HG03439 (cell line): ENCODE data around the gene PRB3.

Experiments
- ATAC-seq: cut with Tn5 transposase; IDR thresholded peaks from one replicate; pipeline ENCODE4 v1.9.1; 2021; ENCODE audit warnings: mild to moderate bottlenecking, moderate library complexity; ENCODE audit not compliant: unreplicated experiment

The PRB3 gene

DNA sequence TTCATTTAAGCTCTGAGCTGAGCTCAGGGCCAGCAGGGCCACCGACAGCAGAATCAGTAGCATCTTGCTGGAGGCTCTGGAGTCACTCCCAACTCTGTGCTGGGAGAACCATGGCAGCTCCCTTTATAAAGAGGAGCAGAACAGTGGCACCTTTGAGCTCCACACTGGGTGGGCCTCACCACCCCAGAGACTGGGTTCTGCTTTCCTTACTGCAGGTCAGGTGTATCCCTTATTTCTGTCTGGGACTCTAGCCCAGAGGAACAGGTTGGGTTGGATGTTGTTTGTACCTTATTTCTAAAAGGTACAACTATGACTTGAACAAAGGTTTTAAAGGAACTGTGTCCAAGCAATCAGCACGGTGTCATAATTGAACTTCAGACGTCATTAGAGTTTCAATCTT, at the start of gene PRB3:
TSS of gene PRB3 (minus strand) at position 101 of the 400 bp plus-strand sequence. CDS start at position 63, 38 bp downstream.
- no peak for ATAC-seq

DNA sequence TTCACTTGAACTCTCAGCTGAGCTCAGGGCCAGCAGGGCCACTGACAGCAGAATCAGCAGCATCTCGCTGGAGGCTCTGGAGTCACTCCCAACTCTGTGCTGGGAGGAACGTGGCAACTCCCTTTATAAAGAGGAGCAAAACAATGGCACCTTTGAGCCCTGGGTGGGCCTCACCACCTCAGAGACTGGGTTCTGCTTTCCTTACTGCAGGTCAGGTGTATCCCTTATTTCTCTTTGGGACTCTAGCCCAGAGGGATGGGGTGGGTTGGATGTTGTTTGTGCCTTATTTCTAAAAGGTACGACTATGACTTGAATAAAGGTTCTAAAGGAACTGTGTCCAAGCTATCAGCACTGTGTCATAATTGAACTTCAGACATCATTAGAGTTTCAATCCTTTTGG, 40.8 kb upstream of the PRB3 start, which contains the start of gene PRB4:
TSS of gene PRB4 (minus strand) at position 101 of the 400 bp plus-strand sequence. CDS start at position 63, 38 bp downstream.
- ATAC-seq = no peak

DNA sequence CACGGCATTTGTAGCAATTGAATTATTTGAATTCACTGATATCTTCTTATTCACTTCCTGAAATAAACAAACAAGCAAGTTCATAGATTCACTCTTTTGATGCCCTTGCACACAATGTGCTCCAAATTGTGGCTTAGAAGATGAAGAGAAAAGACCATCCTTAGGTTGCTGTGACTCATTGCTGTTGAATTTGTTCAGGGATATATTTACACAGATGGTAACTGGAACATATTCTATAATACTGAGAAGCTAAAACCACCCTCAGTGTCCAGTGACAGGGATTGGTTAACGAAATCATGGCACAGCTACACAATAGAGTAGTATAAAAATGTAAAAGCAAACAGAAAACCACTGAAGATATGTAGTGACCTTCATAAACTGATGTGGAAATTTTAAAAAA, 37.6 kb upstream of the PRB3 start:
- no peak for ATAC-seq

DNA sequence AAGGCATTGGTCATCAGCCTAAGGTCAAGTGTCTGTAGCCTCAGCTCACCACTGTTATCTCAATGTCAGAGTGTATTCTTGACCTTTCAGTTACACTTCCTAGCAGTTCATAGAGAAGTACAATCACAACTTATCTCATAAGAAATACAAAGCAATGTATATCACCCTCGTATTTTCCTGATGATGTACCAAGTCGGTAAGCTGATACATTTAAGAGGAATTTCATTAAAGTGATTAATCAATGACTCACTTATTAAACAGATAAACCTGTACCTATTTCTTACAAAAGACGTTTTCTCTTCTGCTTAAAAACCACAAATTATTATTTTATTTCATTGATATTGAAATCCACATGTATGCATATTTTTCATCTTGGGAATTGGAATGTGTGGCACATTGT, 3.9 kb upstream of the PRB3 start:
- ATAC-seq = no peak

DNA sequence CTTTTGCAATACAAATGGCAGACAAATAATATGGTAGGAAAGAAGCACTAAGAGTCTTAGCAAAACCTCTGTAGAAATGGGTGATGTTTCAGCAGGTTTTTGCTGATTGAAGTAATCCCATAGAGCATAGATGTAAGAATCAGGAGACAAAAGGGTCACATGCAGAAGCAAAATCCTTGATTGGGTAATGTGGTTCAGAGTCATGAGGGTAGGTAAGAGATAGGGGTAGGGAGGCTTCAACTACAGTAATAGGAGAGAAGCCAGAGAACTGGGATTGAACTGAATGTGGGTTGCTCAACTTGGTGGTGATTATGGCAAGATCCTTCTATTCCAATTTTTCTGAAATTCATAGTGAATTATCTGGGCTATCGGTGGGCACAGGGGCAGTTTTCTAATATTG, 5.0 kb downstream of the PRB3 start:
- ATAC-seq = no peak

DNA sequence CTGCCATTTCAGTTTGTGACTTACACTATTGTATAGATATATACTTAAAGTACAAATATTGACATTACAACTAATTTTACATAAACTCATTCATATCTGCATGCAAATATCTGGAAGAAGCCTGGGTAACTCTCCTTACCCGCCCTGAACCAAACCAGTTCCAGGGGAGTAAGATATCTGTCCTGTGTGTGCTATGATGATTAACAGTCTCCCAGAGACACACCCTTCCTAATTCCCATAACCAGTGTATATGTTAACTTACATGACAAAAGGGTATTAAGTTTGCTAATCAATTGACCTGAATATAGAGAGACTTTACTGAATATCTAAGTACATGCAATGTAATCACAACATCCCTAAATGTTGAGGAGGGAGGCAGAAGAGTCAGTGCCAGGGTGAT, 23.0 kb downstream of the PRB3 start:
- no peak for ATAC-seq

DNA sequence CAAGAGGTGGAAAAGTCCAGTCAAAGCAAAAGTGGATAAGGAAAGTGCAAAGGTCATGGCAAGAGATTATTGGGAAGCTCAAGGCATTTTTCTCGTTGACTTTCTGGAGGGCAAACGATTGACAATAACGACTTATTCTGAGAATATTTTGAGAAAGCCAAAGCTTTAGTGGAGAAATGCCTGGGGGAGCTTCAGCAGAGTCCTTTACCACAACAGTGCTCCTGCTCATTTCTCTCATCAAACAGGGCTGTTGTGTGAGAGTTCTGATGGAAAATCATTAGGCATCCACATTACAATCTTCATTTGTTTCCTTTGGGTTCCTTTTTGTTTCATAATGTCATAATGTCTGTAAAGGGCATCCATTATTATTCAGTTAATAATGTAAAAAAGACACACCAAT, 26.9 kb downstream of the PRB3 start:
- no peak for ATAC-seq

DNA sequence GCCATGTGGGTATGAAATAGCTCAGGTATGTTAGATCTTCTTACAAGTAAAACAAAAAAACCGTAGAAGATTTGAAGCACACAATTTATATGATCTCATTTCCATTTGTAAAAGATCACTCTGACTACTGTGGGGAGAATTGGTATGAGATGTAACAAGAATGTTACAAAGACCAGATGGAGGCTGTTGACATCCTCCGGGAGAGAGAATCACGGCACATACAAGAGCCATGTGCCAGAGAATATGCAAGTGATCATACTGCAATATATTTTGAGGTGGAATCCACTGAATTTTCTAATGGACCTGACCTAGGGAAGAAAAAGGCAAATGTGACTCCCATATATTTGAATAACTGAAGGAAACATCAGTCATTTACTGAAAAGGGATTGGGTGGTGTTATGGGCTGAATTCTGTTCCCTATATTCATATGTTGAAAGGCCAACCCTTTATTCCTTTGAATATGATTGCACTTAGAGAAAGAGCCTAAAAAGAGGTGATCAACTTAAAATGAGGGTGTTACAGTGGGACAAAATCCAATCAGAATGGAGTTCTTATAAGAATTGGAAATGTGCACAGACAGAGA, 29.1 kb downstream of the PRB3 start:
- ATAC-seq = no peak

DNA sequence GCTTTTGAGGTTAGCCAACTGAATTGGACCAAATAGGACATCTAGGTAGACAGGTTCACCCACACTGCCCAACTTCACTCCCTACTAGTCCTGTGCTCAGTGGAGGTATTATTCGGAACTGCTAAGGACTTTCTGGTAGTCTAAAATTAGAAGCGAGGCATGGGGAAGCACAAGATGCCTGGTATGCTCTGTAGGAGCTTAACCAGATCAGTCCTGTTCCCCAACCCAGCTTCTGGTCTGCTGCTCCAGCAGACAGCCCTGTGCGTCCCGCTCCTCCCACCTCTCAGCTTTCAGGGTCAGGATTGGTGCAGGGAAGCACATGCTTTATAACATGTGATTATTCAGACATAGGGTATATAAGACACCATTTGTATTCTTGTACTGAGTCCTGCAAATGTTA, 31.2 kb downstream of the PRB3 start:
- no peak for ATAC-seq

DNA sequence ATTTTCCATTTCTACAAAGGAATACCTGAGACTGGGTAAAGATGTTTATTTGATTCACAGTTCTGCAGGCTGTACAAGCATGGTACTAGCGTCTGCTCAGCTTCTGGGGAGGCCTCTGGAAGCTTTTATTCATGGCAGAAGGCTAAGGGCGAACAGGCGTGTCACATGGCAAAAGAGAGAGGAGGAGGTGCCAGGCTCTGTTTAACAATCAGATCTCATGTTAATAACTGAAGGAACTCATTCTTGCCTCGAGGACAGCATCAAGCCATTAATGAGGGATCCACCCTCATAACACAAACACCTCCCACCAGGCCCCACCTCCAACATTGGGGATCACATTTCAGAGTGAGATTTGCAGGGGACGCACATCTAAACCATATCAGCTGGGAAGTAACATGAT, 36.0 kb downstream of the PRB3 start:
- ATAC-seq = no peak

DNA sequence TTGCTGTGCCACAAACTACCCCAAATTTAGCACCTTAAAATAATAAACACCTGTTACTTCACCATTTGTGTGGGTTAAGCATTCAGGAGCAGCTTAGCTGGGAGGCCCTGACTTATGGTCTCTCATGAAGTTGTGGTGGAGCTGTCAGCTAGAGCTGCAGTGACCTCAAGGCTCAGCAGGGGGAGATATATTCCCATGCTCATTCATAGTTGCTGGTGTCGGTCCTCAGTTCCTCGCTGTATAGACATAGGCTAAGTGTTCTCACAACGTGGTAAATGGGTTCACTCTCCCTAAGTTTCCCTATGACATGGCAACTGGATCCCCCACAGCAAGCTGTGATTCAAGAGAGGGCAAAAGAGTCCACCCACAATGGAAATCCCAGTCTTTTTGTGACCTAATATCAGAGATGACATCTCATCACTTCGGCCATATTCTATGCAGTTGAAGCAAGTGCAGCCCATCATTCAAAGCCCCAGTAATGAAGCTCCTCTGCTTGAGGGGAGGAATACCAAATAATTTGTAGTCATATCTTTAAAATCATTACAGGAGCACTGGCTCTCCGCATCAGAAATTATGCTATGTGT, 41.1 kb downstream of the PRB3 start:
- ATAC-seq = no peak

DNA sequence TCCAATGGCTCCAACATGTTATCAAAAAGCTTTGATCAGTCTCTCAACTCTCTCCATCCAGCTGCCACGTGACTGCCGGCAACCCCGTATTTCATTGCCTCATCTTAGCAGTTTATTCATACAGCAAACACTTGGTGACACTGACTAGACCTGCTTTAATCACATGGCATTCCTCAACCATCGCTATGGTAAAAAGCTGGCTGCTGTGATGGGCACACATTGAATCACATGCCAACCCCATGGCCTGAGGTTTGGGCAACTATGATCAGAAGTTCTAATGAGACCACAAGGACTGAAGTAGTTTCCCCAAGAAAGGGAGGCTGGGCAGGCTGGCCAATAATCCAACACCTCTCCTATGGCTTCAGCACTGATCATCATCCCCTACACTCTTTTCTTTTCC, 42.1 kb downstream of the PRB3 start:
- ATAC-seq = no peak
